ENCODE measurements around the gene CHRNB2.

Gene CHRNB2

DNA sequence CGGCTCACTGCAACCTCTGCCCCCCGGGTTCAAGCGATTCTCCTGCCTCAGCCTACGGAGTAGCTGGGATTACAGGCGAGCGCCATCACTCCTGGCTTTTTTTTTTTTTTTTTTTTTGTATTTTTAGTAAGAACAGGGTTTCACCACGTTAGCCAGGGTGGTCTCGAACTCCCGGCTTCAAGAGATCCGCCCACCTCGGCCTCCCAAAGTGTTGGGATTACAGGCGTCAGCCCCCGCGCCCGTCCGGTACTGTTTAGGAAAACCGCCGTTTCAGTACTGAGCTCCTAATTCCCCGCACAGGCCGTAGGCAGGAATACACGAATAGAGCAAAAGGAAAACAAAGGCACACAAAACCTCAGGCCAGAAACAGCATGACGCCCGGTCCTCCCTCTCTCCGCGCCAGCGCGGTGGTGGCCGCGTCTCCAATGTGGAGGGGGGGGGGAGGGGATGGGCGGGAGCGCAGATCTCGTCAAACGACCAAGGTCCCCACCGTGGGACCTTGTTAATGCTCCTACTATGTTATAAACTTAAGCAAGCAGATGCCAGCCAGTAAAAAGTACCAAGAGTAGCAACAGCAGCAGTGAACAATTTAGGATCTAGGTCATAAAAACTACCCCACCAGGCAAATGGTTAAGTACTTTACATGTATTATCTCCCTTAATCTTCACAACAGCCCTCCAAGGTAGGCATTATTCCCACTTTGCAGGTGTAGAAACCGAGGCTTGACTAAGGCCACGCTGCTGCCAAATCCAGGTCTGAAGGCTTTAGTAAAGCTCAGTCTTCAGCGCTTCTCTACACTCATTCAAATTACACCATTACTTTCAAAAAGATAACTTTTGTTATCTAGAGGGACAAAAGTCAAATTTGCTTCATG lies 41.1 kb downstream of the CHRNB2 start:
- Histone ChIP-seq H3K27ac (ENCODE audit: low read depth in 2 of 2, low read length in 2 of 2) (peak overlapping the region; percentile 96), H3K4me3 (ENCODE audit: low read length in 2 of 2) (peak overlapping the region; percentile 94 to 98), H3K36me3 (ENCODE audit: control insufficient read depth in 2 of 2, insufficient read depth in 2 of 2, low read length in 2 of 2) (peaks cover 0 to 4% of the 10 kb centered on the region in 2 donors), H3K9me3 (ENCODE audit: control insufficient read depth in 2 of 2, low read length in 2 of 2) (no peaks in the 10 kb centered on the region), H3K27me3 (ENCODE audit: control insufficient read depth in 2 of 2, insufficient read depth in 2 of 2, low read length in 2 of 2) (no peaks in the 10 kb centered on the region), H3K4me1 (ENCODE audit: control insufficient read depth in 2 of 2, insufficient read depth in 2 of 2, low read length in 2 of 2) (peaks cover 10 to 17% of the 10 kb centered on the region in 2 donors), H3K9ac (ENCODE audit: low read depth in 1 of 2, low read length in 2 of 2) (peak overlapping the region; percentile 89 to 96)

DNA sequence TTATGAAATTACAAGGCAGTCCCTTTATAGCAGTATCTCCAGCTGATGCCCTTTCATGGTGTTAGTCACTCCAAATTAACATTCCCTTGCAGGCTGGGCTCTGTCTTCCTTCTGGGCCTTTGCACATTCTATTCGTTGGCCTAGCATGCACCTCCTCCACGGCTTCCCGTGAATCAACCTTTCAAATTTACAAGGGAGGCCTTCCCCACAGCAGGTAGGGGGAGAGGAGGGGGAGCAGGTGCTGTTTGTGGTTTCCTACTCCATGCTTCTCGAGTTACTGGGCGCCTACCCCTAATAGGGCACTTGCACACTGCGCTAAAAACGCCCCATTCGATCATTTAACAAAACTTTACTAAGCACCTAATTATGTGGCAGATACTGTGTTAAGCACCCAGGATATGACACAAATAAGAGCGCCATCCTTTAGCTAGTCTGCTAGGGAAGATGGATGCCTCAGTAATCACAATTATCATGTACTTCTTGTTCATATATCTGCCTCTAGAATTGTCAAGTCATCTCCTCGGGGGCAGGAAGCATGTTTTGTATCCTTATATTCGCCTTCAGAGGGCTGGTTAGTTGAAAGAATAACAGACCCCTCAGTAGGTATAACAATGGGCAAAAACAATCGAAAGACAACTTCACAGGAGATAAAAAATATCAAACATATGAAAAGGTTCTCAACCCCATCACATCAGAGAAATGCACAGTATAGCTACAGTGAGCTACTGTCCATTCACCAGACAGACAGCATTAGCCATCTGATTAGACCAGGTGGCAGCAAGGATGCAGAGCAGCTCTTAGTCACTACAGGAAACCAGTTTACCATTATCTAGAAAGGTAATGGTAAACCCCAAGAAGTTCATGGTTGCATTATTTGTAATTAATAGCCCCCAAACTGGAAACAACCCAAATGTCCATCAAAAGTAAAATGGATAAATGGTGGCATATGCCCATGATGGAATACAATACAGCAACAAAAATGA lies 42.1 kb downstream of the CHRNB2 start:
- H3K9me3 ChIP-seq (ENCODE audit: control insufficient read depth in 2 of 2, low read length in 2 of 2): no peaks in the 10 kb centered on the region
- peak overlapping the region in 1 of 2 donors; percentile 94 for H3K4me3 ChIP-seq (ENCODE audit: low read length in 2 of 2)
- peak overlapping the region; percentile 3 to 49 for H3K9ac ChIP-seq (ENCODE audit: low read depth in 1 of 2, low read length in 2 of 2)
- no peaks in the 10 kb centered on the region for H3K27me3 ChIP-seq (ENCODE audit: control insufficient read depth in 2 of 2, insufficient read depth in 2 of 2, low read length in 2 of 2)
- H3K4me1 ChIP-seq (ENCODE audit: control insufficient read depth in 2 of 2, insufficient read depth in 2 of 2, low read length in 2 of 2): peaks cover 10 to 17% of the 10 kb centered on the region in 2 donors
- peaks cover 0 to 4% of the 10 kb centered on the region in 2 donors for H3K36me3 ChIP-seq (ENCODE audit: control insufficient read depth in 2 of 2, insufficient read depth in 2 of 2, low read length in 2 of 2)
- H3K27ac ChIP-seq (ENCODE audit: low read depth in 2 of 2, low read length in 2 of 2): peak overlapping the region; percentile 96

DNA sequence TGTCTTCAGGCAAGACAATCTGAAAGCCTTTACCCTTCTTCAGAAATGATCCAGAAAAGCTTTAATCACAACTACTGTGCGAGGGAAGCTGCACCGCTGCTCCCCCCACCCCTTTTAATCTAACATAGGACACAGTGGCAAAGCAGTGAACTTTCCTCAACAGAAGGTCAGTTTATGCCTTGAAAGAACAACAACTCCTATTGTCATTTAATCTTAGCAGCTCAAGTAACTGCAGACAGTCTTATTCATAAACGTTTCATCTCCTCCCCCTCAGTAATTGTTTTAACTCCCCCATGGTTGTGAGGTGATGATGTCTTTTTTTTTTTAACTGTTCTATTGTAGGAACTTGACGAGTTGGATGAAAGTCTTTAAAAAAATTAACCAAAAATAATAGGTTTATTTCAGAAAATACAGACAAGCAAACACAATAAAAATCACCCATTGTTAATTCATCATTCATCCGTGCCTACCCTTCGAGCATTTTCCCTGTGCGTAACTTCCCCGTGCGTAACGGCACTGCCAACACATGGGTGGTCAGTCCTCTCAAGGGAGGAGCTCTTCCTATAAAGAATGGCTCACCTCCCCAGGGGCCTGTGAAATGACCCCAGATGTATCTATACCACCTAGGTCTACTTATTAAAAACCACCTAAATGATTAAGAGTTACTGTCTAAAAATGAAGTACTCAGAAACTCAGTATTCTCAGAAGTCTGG lies 43.7 kb downstream of the CHRNB2 start:
- no peak overlapping the region for H3K27ac ChIP-seq (ENCODE audit: low read depth in 2 of 2, low read length in 2 of 2)
- peaks cover 4 to 11% of the 10 kb centered on the region in 2 donors for H3K4me1 ChIP-seq (ENCODE audit: control insufficient read depth in 2 of 2, insufficient read depth in 2 of 2, low read length in 2 of 2)
- H3K27me3 ChIP-seq (ENCODE audit: control insufficient read depth in 2 of 2, insufficient read depth in 2 of 2, low read length in 2 of 2): no peaks in the 10 kb centered on the region
- no peak overlapping the region for H3K4me3 ChIP-seq (ENCODE audit: low read length in 2 of 2)
- H3K9me3 ChIP-seq (ENCODE audit: control insufficient read depth in 2 of 2, low read length in 2 of 2): no peaks in the 10 kb centered on the region
- H3K36me3 ChIP-seq (ENCODE audit: control insufficient read depth in 2 of 2, insufficient read depth in 2 of 2, low read length in 2 of 2): no peaks in the 10 kb centered on the region
- no peak overlapping the region for H3K9ac ChIP-seq (ENCODE audit: low read depth in 1 of 2, low read length in 2 of 2)

DNA sequence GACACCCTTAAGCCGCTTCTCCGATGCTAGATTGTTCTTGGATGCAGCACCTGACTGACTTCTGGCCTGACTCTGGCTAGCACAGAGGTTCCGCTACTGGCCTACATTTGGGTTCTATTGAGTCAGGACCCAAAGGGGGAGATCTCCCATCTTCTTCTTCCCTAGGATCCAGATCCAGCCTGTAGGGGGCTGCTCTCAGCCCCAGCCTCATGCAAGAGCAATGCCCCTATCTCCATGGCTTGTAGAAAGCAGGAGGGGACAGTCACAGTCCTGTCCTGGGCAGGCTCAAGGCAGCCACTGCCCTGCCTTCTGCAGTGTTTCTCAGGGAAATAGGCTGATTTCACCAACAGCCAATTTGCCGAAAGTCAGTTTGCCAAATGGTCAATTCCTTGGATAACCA lies 46.7 kb downstream of the CHRNB2 start:
- Histone ChIP-seq H3K36me3 (ENCODE audit: control insufficient read depth in 2 of 2, insufficient read depth in 2 of 2, low read length in 2 of 2) (no peaks in the 10 kb centered on the region), H3K4me3 (ENCODE audit: low read length in 2 of 2) (no peak overlapping the region), H3K27me3 (ENCODE audit: control insufficient read depth in 2 of 2, insufficient read depth in 2 of 2, low read length in 2 of 2) (no peaks in the 10 kb centered on the region), H3K27ac (ENCODE audit: low read depth in 2 of 2, low read length in 2 of 2) (no peak overlapping the region), H3K9ac (ENCODE audit: low read depth in 1 of 2, low read length in 2 of 2) (no peak overlapping the region), H3K4me1 (ENCODE audit: control insufficient read depth in 2 of 2, insufficient read depth in 2 of 2, low read length in 2 of 2) (no peaks in the 10 kb centered on the region), H3K9me3 (ENCODE audit: control insufficient read depth in 2 of 2, low read length in 2 of 2) (no peaks in the 10 kb centered on the region)

DNA sequence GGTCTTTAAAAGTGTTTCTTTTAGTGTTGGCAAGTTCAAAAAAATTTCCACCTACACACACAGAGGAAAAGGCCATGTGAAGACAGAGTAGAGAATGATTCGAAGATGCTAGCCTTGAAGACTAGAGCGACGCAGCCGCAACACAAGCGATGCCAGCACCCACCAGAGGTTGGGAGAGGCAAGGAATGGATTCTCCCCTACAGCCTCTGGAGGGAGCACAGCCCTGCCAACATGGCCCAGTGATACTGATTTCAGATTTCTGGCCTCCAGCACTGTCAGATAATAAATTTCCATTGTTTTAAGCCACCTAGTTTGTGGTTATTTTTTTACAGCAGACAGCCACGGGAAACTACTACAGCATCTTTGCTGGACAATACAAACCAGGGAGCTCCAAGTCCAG lies 47.3 kb downstream of the CHRNB2 start:
- H3K27me3 ChIP-seq (ENCODE audit: control insufficient read depth in 2 of 2, insufficient read depth in 2 of 2, low read length in 2 of 2): no peaks in the 10 kb centered on the region
- H3K4me1 ChIP-seq (ENCODE audit: control insufficient read depth in 2 of 2, insufficient read depth in 2 of 2, low read length in 2 of 2): no peaks in the 10 kb centered on the region
- H3K9me3 ChIP-seq (ENCODE audit: control insufficient read depth in 2 of 2, low read length in 2 of 2): no peaks in the 10 kb centered on the region
- H3K36me3 ChIP-seq (ENCODE audit: control insufficient read depth in 2 of 2, insufficient read depth in 2 of 2, low read length in 2 of 2): no peaks in the 10 kb centered on the region
- H3K4me3 ChIP-seq (ENCODE audit: low read length in 2 of 2): no peak overlapping the region
- no peak overlapping the region for H3K9ac ChIP-seq (ENCODE audit: low read depth in 1 of 2, low read length in 2 of 2)
- H3K27ac ChIP-seq (ENCODE audit: low read depth in 2 of 2, low read length in 2 of 2): no peak overlapping the region

DNA sequence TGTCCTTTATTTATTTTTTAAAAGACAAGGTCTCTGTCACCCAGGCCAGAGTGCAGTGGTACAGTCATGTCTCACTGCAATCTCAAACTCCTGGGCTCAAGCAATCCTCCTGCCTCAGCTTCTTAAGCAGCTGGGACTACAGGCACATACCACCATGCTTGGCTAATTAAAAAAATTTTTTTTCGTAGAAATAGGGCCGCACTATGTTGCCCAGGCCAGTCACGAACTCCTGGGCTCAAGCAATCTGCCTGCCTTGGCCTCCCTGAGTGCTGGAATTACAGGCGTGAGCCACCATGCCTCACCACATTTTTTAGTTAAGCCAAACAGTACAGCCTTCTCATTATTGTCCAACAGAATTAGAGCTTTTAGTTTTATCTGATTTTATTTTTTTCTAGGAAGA lies 47.8 kb downstream of the CHRNB2 start:
- Histone ChIP-seq H3K9me3 (ENCODE audit: control insufficient read depth in 2 of 2, low read length in 2 of 2) (no peaks in the 10 kb centered on the region), H3K36me3 (ENCODE audit: control insufficient read depth in 2 of 2, insufficient read depth in 2 of 2, low read length in 2 of 2) (no peaks in the 10 kb centered on the region), H3K4me3 (ENCODE audit: low read length in 2 of 2) (no peak overlapping the region), H3K4me1 (ENCODE audit: control insufficient read depth in 2 of 2, insufficient read depth in 2 of 2, low read length in 2 of 2) (no peaks in the 10 kb centered on the region), H3K27me3 (ENCODE audit: control insufficient read depth in 2 of 2, insufficient read depth in 2 of 2, low read length in 2 of 2) (no peaks in the 10 kb centered on the region), H3K9ac (ENCODE audit: low read depth in 1 of 2, low read length in 2 of 2) (no peak overlapping the region), H3K27ac (ENCODE audit: low read depth in 2 of 2, low read length in 2 of 2) (no peak overlapping the region)

DNA sequence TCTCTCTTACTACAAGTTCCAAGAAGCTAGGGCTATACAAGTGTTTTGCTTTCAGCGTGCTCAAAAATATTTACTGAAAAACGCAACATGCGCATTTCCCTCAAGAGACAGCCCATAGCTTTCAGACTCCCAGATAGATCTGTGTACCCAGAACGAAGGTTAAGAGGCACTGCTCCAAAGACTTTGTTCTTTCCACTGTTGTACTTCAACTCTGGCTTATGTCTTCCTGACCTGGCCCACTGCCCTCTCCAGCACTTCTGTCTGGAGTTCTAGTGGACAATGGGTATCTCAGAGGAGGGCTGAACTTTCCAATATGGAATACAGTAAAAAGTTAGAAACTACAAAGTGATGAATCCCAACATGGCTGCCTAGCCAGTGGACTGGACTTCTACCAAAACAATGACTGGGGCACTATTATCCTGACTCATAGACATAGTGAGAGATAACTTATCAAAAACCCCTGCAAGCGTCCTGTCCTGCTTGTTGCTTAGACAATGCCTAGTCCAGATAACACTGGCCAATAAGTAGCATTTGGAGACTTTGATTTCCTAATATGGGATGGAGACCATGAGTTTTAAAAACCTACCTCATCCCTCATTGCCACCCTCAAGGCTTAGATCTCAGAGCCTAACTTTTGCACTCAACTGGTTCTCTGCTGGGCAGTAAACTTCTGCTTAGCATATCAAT lies 49.2 kb downstream of the CHRNB2 start:
- Histone ChIP-seq H3K4me3 (ENCODE audit: low read length in 2 of 2) (no peak overlapping the region), H3K4me1 (ENCODE audit: control insufficient read depth in 2 of 2, insufficient read depth in 2 of 2, low read length in 2 of 2) (no peaks in the 10 kb centered on the region), H3K9ac (ENCODE audit: low read depth in 1 of 2, low read length in 2 of 2) (no peak overlapping the region), H3K27me3 (ENCODE audit: control insufficient read depth in 2 of 2, insufficient read depth in 2 of 2, low read length in 2 of 2) (no peaks in the 10 kb centered on the region), H3K36me3 (ENCODE audit: control insufficient read depth in 2 of 2, insufficient read depth in 2 of 2, low read length in 2 of 2) (no peaks in the 10 kb centered on the region), H3K9me3 (ENCODE audit: control insufficient read depth in 2 of 2, low read length in 2 of 2) (no peaks in the 10 kb centered on the region), H3K27ac (ENCODE audit: low read depth in 2 of 2, low read length in 2 of 2) (no peak overlapping the region)

DNA sequence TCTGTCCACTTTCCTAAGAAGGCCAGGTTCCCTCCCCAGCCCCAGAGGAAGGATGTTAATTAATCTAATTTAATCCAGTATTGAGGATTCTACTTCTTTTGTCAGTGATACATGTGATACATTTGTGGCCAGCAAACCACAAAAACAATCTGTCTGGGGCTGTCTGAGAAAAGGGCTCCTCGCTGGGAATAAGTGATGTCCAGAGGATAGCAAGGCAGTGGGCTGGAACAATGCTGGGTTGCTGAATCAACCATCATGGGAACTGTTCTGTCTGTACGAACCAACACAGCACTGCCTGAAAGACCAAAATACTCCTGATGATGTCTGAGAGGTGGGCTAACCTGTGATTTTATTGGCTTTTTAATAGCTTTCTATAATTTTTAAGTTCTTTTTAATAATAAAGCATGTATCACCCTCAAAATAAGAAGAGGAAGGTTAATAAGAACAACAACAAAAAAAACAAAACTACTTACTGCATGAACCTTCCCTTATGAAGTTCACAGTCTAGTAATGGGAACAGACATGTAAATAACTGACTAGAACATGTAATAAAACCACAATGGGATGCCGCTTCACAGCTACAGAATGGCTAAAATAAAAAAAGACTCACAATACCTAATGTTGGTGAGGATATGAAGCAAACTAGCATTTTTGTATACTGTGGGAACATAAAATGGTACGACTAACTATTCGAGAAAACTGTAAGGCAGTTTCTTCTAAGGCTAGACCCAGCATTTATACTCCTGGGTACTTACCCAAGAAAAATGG lies 51.8 kb downstream of the CHRNB2 start:
- H3K9ac ChIP-seq (ENCODE audit: low read depth in 1 of 2, low read length in 2 of 2): no peak overlapping the region
- H3K36me3 ChIP-seq (ENCODE audit: control insufficient read depth in 2 of 2, insufficient read depth in 2 of 2, low read length in 2 of 2): peaks cover 0 to 2% of the 10 kb centered on the region in 2 donors
- no peaks in the 10 kb centered on the region for H3K27me3 ChIP-seq (ENCODE audit: control insufficient read depth in 2 of 2, insufficient read depth in 2 of 2, low read length in 2 of 2)
- H3K4me3 ChIP-seq (ENCODE audit: low read length in 2 of 2): no peak overlapping the region
- no peak overlapping the region for H3K27ac ChIP-seq (ENCODE audit: low read depth in 2 of 2, low read length in 2 of 2)
- H3K4me1 ChIP-seq (ENCODE audit: control insufficient read depth in 2 of 2, insufficient read depth in 2 of 2, low read length in 2 of 2): no peaks in the 10 kb centered on the region
- no peaks in the 10 kb centered on the region for H3K9me3 ChIP-seq (ENCODE audit: control insufficient read depth in 2 of 2, low read length in 2 of 2)

DNA sequence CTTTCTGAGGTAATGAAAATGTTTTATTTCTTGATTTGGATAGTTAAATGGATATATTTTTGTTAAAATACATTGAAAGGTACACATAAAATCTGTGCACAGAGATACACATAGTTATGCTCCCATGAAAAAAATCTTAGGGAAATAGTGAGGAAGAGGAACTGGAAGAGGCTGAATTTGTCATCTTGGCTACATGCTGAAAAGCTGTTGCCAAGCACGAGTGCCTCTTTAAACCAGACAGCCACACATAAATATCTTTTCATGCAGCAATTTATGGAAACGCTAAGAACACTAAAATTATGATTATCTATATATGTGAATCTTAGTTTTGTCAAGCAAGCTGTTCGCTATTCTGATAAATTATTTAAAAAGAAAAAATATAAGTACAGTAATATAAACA lies 53.2 kb downstream of the CHRNB2 start:
- H3K9me3 ChIP-seq (ENCODE audit: control insufficient read depth in 2 of 2, low read length in 2 of 2): no peaks in the 10 kb centered on the region
- no peak overlapping the region for H3K9ac ChIP-seq (ENCODE audit: low read depth in 1 of 2, low read length in 2 of 2)
- H3K4me1 ChIP-seq (ENCODE audit: control insufficient read depth in 2 of 2, insufficient read depth in 2 of 2, low read length in 2 of 2): no peaks in the 10 kb centered on the region
- no peak overlapping the region for H3K4me3 ChIP-seq (ENCODE audit: low read length in 2 of 2)
- H3K27me3 ChIP-seq (ENCODE audit: control insufficient read depth in 2 of 2, insufficient read depth in 2 of 2, low read length in 2 of 2): no peaks in the 10 kb centered on the region
- no peak overlapping the region for H3K27ac ChIP-seq (ENCODE audit: low read depth in 2 of 2, low read length in 2 of 2)
- H3K36me3 ChIP-seq (ENCODE audit: control insufficient read depth in 2 of 2, insufficient read depth in 2 of 2, low read length in 2 of 2): peaks cover 0 to 2% of the 10 kb centered on the region in 2 donors
